GM15510 (cell line): ENCODE data around the gene OXLD1.
A peak's percentile ranks its signal among the peaks of the same experiment; 100 is the strongest.

Source experiments
- POLR2A ChIP-seq: IDR thresholded peaks from 3 replicates; pipeline ENCODE4 v1.6.1; 2011; ENCODE audit warnings: borderline replicate concordance; ENCODE audit not compliant: insufficient read length; ENCODE audit errors: extremely low read depth

OXLD1 gene

DNA sequence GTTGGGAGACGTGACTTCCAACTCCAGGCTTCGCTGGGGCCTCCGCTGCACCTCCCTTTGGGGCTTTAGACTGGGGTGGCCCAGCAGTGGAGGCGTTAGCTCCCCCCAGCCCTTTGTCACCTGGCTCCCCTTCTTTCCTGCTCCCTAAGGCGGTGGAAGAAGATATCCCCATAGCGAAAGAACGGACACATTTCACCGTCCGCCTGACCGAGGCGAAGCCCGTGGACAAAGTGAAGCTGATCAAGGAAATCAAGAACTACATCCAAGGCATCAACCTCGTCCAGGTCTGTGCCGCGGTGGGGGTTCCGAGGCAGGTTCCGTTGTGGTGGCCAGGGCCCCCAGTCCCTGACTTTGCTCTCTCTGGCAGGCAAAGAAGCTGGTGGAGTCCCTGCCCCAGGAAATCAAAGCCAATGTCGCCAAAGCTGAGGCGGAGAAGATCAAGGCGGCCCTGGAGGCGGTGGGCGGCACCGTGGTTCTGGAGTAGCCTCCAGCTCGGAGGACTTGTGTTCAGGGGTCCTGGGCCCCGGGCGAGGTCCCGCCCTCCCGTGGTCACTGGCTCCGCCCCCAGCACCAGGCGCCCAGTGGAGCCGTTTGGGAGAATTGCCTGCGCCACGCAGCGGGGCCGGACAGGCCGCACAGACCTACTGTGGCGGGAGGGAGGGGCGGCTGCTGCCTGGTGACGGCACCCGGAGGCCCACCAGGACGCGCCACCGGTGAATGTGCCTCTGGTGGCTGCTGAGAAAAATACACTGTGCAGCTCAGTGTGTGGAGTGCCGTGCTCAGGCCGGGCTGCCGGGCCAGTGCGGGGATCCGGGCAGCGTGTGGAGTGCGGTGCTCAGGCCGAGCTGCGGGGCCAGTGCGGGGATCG is 40.6 kb upstream of the OXLD1 start:
- TF ChIP-seq POLR2A = no peak

DNA sequence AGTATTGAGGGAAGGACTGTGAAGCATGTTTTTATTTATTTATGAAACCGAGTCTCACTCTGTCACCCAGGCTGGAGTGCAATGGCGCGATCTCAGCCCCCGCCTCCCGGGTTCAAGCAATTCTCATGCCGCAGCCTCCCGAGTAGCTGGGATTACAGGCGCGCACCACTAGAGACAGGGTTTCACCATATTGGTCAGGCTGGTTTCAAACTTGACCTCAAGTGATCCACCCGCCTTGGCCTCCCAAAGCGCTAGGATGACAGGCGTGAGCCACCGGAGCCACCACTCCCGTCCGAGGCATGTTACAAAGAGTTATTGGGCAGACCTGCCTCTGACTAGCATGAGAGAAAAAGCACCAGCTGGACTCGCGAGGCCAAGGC is 39.8 kb upstream of the OXLD1 start:
- TF ChIP-seq POLR2A = no peak

DNA sequence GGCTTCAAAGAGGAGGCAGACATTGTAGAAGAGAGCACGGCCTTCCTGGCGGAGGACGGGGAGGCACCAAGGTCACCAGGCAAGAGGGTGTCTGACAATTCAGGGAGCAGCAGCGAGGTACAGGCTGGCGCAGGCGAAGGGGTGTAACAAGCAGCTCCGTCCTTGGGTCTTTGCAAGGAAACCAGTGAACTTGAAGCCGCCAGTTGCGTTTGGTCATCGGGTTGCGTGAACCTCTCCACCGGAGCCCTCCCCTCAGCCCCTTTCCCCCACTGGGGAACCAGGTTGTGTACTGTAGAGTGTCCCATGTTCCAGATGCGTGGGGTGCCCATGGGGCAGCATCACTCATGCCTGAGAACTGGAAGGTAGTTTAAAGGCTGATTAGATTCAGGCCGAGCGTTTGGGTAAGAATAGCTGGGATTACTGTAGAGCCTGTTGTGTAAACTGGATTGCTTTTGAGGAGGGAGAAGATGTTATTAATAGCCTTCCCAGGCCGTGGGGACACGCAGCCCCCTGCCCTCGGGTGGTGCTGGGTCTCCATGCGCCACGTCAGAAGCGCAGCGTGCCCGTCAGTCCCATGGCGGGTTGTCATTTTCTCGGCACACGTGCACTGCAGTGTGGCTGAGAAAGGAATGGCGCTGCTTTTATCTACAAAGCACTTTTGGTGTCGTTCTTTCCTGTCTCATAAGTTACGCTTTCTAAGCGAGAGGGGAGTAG is 39.3 kb upstream of the OXLD1 start:
- no peak for TF ChIP-seq POLR2A

DNA sequence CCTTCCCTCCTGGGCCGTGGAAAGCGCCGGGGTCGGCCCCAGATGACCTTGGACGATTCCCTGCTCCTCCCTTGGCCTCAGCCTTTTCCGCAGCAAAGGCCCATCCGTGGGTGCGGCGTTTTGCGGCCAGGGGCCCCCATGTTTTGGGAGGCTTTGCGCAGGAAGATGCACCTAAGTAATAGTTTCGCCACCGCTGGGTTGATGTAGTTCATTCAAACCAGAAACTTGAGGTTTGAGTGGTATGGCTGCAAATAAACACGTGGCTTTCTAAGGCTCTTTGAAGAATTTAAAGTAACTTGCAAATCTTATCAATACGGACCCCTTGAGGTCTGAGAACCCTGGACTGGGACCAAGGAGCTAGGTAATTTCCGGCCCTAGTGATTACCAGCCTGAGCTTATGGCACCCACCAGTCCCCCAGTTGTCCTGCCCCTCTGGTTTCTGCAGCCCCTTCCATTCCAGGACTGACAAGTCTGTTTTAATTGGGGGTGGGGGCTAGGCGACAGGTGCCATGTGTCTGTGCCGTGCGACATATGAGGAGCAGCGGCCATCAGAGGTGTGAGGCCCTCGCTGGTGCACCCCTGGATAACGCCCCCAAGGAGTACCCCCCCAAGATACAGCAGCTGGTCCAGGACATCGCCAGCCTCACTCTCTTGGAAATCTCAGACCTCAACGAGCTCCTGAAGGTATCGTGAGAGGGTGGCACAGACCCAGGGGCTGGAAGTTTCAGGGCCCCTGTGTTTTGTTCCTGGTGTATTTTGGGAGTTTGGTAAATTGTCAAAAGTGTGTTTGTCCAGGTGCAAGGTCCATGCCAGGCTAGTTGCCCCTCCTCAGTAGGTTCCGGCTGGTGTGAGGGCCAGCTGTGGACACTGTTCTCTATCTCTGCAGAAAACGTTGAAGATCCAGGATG is 37.6 kb upstream of the OXLD1 start:
- TF ChIP-seq POLR2A = no peak

DNA sequence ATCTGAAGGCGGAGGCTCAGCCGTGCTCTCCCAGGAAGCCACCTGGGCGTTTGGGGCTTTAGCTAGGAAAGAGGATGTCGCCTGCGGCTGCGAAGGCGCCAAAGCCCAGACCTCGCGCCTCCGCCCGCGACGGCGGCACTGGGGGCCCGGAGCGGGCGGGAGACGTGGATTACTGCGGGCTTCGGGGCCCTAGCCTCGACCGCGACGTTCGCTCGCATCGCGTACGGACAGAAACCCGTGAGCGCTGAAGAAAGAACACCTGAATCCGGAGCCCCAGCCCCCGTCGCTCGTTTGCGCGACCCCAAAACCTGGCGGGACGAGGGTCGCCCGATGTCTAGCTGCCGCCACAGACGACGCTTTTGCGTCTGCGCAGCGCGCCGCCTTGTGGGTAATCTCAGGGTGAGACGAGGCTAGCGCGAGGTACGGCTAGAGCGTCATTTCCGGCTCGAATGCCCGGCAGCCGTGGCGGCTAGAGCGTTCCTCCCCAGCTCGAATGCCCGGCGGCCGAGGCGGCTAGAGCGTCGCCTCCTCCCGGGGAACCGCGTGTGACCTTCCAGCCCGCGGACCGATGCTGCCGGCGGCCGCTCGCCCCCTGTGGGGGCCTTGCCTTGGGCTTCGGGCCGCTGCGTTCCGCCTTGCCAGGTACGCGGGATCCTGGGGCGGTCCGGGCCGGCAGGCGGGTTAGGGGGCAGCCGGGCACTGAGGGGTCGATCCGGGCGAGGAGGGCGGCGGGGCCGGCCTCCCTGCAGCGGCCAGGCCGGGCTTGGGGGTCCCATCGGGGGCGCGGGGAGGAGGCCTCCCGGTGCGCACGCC is 36.7 kb upstream of the OXLD1 start, which contains the start of gene MRPL12:
Gene MRPL12, plus strand, starts transcription at position 434 of the 813 bp plus-strand sequence. Its CDS starts 135 bp downstream, at position 569.
- TF ChIP-seq POLR2A = peak; percentile 95

DNA sequence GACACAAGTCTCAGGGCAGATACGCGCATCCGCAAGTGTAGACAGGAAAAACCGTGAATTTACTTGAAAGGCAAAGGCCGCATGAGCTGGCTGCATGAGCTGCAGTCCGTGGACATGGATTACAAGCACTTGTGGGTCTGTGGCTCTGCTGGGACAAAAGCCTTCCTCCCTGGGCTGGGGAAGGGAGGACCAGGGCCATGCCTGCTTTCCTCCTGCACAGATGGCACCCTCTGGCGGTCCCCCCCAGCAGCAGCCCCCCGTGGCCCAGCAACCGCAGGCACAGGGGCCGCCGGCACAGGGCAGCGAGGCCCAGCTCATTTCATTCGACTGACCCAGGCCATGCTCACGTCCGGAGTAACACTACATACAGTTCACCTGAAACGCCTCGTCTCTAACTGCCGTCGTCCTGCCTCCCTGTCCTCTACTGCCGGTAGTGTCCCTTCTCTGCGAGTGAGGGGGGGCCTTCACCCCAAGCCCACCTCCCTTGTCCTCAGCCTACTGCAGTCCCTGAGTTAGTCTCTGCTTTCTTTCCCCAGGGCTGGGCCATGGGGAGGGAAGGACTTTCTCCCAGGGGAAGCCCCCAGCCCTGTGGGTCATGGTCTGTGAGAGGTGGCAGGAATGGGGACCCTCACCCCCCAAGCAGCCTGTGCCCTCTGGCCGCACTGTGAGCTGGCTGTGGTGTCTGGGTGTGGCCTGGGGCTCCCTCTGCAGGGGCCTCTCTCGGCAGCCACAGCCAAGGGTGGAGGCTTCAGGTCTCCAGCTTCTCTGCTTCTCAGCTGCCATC is 35.1 kb upstream of the OXLD1 start:
- no peak for TF ChIP-seq POLR2A

DNA sequence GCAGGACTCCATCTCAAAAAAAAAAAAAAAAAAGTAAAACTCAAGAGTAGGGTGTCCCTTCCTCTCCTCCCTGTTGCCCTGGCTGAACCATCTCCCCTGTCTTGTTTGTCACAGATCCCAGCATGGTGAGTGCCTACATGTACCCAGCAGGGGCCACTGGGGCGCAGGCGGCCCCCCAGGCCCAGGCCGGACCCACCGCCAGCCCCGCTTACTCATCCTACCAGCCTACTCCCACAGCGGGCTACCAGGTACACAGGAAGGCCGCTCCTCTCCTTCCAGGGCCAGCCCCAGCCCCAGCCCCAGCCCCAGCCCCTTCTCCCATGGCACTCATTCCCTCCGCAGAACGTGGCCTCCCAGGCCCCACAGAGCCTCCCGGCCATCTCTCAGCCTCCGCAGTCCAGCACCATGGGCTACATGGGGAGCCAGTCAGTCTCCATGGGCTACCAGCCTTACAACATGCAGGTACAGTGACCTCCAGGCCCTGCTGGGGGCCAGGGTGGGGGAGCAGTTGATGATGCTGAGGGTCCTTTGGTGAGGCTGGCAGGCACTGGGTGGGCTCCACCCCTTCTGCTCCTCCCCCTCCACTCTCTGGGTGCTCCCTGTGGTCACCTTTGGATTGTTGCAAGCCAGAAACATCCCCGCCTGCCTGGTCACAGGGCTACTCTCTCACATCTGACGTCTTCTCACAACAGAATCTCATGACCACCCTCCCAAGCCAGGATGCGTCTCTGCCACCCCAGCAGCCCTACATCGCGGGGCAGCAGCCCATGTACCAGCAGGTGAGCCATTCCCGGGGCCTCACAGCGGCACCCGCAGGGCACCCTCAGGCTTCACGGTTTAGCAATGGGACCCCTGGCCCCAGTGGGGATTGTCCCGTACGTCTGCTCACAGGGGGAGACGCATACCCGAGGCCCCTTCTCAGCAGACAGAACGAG is 34.2 kb upstream of the OXLD1 start:
- no peak for TF ChIP-seq POLR2A

DNA sequence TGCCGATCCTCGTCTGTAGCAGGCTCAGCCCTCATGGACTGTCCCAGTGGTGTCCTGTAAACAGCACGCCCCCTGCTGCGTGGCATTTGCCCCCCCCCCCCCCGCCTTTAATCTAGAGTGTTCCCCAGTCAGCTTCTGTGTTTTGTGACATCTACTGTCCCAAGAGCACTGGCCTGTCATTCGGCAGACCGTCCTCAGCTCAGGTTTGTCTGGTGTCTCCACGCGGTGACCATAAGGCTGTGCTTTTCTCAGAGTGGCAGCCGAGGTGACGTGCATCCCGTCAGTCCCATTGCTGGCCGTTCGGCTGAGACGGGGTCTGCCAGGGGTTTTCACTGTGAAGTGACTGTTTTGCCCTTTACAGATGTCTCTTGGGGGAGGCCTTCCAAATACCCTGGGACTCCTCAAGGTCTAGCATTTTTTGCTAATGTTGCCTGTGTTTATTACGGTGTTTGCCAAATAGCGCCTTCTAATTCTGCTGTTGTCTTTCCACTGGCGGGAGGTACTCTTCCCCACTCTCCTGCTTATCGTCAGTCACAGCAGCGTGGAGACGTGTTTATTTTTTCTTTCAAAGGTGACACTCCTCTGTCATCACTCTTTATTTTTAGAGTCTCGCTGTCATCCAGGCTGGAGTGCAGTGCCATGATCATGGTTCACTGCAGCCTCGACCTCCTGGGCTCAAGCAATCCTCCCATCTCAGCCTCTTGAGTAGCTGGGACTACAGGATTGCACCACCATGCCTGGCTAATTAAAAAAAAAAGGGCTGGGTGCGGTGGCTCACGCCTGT is 31.0 kb upstream of the OXLD1 start:
- no peak for TF ChIP-seq POLR2A

DNA sequence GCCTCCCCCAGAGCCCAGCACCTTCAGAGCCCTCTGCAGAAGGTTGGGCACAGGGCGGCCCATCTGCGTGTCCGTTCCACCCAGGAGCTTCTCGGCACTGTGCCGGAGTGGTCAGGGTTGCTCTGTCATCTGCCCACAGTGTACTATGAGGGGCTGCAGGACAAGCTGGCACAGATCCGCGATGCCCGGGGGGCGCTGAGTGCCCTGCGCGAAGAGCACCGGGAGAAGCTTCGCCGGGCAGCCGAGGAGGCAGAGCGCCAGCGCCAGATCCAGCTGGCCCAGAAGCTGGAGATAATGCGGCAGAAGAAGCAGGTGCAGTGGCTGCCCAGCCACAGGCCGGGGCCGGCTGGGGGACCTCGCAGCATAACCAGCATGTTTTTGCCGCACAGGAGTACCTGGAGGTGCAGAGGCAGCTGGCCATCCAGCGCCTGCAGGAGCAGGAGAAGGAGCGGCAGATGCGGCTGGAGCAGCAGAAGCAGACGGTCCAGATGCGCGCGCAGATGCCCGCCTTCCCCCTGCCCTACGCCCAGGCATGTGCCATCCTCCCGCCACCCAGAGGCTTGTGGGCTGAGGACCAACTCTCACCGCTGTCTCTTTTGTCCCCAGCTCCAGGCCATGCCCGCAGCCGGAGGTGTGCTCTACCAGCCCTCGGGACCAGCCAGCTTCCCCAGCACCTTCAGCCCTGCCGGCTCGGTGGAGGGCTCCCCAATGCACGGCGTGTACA is 30.0 kb upstream of the OXLD1 start:
- no peak for TF ChIP-seq POLR2A

DNA sequence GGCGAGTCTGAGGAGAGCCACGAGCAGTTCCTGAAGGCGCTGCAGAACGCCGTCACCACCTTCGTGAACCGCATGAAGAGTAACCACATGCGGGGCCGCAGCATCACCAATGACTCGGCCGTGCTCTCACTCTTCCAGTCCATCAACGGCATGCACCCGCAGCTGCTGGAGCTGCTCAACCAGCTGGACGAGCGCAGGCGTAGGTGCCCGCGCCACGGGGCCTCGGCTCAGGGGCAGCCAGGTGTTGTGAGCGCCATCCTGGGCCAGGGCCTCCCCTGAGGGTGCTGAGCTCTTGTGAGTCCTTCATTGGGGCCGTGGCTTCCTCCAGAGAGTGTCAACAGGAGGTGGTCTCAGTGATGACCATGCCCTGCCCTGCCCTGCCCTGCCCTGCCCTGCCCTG is 29.4 kb upstream of the OXLD1 start:
- TF ChIP-seq POLR2A = no peak

DNA sequence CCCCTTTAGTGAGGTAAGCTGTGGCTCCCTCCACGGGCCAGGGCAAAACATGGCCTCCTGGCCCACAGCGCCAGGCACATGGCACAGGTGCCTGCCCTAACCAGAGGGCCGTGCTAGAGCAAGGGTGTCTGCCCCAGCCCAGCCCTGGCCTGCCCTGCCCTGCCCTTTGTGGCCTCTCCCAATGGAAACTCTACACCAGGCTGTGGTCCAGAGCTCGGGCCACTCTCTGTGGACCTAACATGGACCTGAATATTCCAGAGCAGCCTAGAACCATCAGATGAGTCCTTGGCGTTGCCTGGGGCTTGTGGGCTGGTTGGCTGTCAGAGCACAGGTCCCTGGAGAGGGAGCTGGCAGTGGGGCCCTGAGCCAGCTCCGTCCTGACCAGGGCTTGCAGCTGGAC is 28.8 kb upstream of the OXLD1 start:
- no peak for TF ChIP-seq POLR2A

DNA sequence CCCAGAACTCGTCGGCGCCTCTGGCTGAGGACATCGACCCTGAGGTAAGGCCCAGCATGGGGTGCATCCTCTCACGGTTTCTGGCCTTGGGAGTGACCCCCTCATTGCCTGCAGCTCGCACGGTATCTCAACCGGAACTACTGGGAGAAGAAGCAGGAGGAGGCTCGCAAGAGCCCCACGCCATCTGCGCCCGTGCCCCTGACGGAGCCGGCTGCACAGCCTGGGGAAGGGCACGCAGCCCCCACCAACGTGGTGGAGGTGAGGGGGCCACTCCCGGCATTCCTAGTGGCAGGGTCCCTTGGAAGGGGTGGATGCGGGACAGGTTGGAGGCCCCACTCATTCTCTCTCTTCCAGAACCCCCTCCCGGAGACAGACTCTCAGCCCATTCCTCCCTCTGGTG is 28.4 kb upstream of the OXLD1 start:
- no peak for TF ChIP-seq POLR2A
